Tibial nerve (tissue), 4 donors: ENCODE data around the gene DEGS2. TPM values are rescaled to one million over a fixed set of nuclear protein-coding genes. Genes with fewer than 3 reads are reported as not detected.
A peak's percentile ranks its signal among the peaks of the same experiment; 100 is the strongest.

Experiments used
- DNase-seq, 2 donors: peaks; one replicate each; pipeline ENCODE4 v3.0.0-alpha.2; 2019; ENCODE audit warnings: low spot score in 2 of 2
- H3K27ac ChIP-seq, 4 donors: fragments of 200-600 bp; sonication (generic) in 3 of 4; one replicate each; pipeline ENCODE4 v1.5.1; 2017 to 2019; ENCODE audit warnings: mild to moderate bottlenecking in 1 of 4
- H3K27me3 ChIP-seq, 2 donors: fragments of 200-600 bp; sonication (generic) in 1 of 2; one replicate each; pipeline versions ENCODE4 v1.5.1 to v1.6.0; 2017 to 2019
- H3K36me3 ChIP-seq, 3 donors: fragments of 200-600 bp; sonication (generic); one replicate each; pipeline ENCODE4 v1.5.1; 2018 to 2019
- H3K4me1 ChIP-seq, 4 donors: fragments of 200-600 bp; sonication (generic) in 3 of 4; one replicate each; pipeline ENCODE4 v1.5.1; 2017 to 2019
- H3K4me3 ChIP-seq, 4 donors: fragments of 200-600 bp; sonication (generic) in 3 of 4; one replicate each; pipeline ENCODE4 v1.5.1; 2017 to 2019; ENCODE audit warnings: mild to moderate bottlenecking in 1 of 4, moderate library complexity in 1 of 4
- H3K9me3 ChIP-seq, 4 donors: fragments of 200-600 bp; sonication (generic) in 3 of 4; one replicate each; pipeline ENCODE4 v1.5.1; 2017 to 2019
- CTCF ChIP-seq, 5 experiments: fragments of 200-600 bp in 3 of 5; fragments of 450-650 bp in 2 of 5; sonication (generic) in 3 of 5; IDR thresholded peaks; one replicate each; pipeline ENCODE4 v1.5.1; 2016 to 2019; ENCODE audit warnings: antibody characterized with exemption in 5 of 5, mild to moderate bottlenecking in 3 of 5, moderate library complexity in 2 of 5
- EP300 ChIP-seq, 2 donors: sonication (generic); formaldehyde crosslinking; IDR thresholded peaks; one replicate each; pipeline ENCODE4 v1.6.1; 2017; ENCODE audit warnings: antibody characterized with exemption in 2 of 2, mild to moderate bottlenecking in 1 of 2
- POLR2A ChIP-seq, 2 donors: fragments of 450-650 bp; IDR thresholded peaks; one replicate each; pipeline ENCODE4 v1.6.1; 2017; ENCODE audit warnings: antibody characterized with exemption in 2 of 2, mild to moderate bottlenecking in 2 of 2, moderate library complexity in 2 of 2
- WGBS, 2 donors: methylation state at CpG; one replicate each; pipeline ENCODE4 v1.1.5; 2018; 5-methylcytosine and 5-hydroxymethylcytosine counted together
- total RNA-seq, 4 donors: library from RNA; depleted of rRNA; stranded (reverse); fragments of >200 nt; gene quantifications; one replicate each; pipeline ENCODE4 v1.1.0, GENCODE V29; 2016

DEGS2 gene
- total RNA-seq, 4 donors from 2014 or later, result 1.3 to 5.1 (median 1.8) TPM

DNA sequence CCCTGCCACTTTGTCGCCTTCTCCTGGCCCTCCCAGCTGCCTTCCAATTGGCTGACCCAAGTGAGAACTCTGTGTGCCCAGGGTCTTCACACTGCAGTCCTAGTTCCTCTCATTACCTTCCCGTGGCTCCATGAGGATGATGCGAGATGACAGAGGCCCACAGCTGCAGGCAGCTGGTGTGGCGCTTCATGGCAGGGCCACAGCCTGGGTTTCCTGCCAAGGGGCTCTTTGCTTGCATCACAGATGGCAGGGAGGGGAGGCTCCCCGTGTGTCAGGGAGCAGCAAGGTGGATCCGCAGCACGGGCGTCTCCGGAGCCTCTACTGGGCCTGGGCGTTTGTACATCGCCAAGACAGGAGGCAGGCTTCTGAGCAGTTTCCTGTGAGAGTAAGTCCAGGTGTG is 28.9 kb downstream of the DEGS2 start:
- Histone ChIP-seq H3K27me3 (no peaks in the 10 kb centered on the region), H3K36me3 (peaks cover 0 to 84% (median 13%) of the 10 kb centered on the region in 3 donors), H3K4me3 (no peak overlapping the region), H3K4me1 (peaks cover 0 to 28% (median 0%) of the 10 kb centered on the region in 4 donors), H3K27ac (no peak overlapping the region), H3K9me3 (no peaks in the 10 kb centered on the region)
- TF ChIP-seq CTCF (IDR thresholded peaks at IDR 0.05) (no peak), POLR2A (IDR thresholded peaks at IDR 0.05) (no peak), EP300 (IDR thresholded peaks at IDR 0.05) (no peak)
- no peak for DNase-seq
- WGBS, 2 donors, result 81 to 93% methylated on average over 10 to 11 of the region's 11 CpGs

GRCh38 chr14:100129161-100129589 is 30.3 kb downstream of the DEGS2 start:
- Histone ChIP-seq H3K27me3 (no peaks in the 10 kb centered on the region), H3K27ac (peak overlapping the region in 1 of 4 donors; percentile 37), H3K4me1 (peaks cover 0 to 28% (median 0%) of the 10 kb centered on the region in 4 donors), H3K36me3 (peaks cover 0 to 78% (median 13%) of the 10 kb centered on the region in 3 donors), H3K4me3 (no peak overlapping the region), H3K9me3 (no peaks in the 10 kb centered on the region)
- DNase-seq, result no peak
- 73 to 79% methylated on average over 7 of the region's 7 CpGs for WGBS, 2 donors
- TF ChIP-seq POLR2A (IDR thresholded peaks at IDR 0.05) (no peak), CTCF (IDR thresholded peaks at IDR 0.05) (no peak), EP300 (IDR thresholded peaks at IDR 0.05) (no peak)

DNA sequence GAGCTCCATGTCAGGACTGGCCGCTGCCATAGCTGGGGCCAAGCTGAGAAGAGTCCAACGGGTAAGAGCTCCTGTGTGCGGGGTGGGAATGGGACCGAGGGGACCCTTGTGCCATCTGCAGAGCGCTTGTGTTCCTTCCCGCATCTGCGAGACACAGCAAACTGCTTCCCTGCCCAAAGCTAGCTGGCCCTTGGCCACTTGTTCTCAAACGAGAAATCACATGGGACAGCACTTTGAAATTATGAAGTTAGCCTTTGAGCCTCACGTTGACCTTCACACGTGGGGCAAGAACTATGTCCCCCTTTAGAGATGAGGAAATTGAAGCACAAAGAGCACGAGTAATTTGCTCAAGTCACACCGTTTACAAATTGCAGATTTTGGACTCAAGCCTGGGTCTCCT is 30.8 kb downstream of the DEGS2 start:
- H3K4me1 ChIP-seq, result peaks cover 0 to 28% (median 0%) of the 10 kb centered on the region in 4 donors
- peak in 1 of 2 donors; percentile 45 for DNase-seq
- peaks cover 0 to 78% (median 13%) of the 10 kb centered on the region in 3 donors for H3K36me3 ChIP-seq
- 67 to 70% methylated on average over 11 of the region's 12 CpGs for WGBS, 2 donors
- H3K4me3 ChIP-seq, result no peak overlapping the region
- TF ChIP-seq EP300 (IDR thresholded peaks at IDR 0.05) (peak in 1 of 2 donors; percentile 25), POLR2A (IDR thresholded peaks at IDR 0.05) (no peak)
- H3K9me3 ChIP-seq, result no peaks in the 10 kb centered on the region
- H3K27me3 ChIP-seq, result no peaks in the 10 kb centered on the region
- H3K27ac ChIP-seq, result peak overlapping the region in 1 of 4 donors; percentile 36

DNA sequence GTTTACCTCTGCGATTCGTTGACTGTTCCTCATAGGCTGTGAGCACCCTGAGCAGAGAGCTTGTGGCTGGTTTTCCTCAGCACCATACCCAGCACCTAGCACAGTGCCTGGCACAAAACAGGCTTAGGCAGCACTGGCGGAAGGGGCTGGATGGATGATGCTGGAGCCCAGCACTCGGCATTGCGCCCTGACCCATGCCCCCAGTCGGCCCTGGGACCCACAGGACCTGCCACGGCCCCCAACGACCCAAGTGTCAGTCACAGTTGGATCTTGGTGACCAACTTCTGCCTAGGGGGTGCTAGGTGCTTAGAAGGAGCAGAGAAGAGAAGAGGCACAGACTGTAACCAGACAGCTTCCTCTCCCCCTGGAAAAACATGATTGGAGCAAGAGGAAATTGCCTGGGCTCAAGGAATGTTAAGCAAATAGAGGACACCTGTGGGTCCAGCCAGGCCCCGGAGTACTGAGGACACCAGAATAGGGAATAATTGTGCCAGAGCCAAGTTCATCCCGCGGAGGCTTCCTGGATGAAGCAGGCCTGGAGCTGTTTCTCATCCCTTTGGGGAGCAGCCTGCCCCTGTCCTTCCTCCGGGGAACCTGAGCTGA is 31.5 kb downstream of the DEGS2 start:
- Histone ChIP-seq H3K27ac (peak overlapping the region in 1 of 4 donors; percentile 36), H3K27me3 (no peaks in the 10 kb centered on the region), H3K4me3 (no peak overlapping the region), H3K4me1 (peaks cover 0 to 24% (median 0%) of the 10 kb centered on the region in 4 donors), H3K36me3 (peaks cover 0 to 76% (median 9%) of the 10 kb centered on the region in 3 donors), H3K9me3 (no peaks in the 10 kb centered on the region)
- 88% methylated on average over 9 to 11 of the region's 12 CpGs for WGBS, 2 donors
- TF ChIP-seq EP300 (IDR thresholded peaks at IDR 0.05), result no peak
- no peak for TF ChIP-seq CTCF (IDR thresholded peaks at IDR 0.05)
- TF ChIP-seq POLR2A (IDR thresholded peaks at IDR 0.05), result no peak
- DNase-seq, result no peak

- TF ChIP-seq EP300 (IDR thresholded peaks at IDR 0.05), result no peak
- no peak for TF ChIP-seq CTCF (IDR thresholded peaks at IDR 0.05)
- no peak for TF ChIP-seq POLR2A (IDR thresholded peaks at IDR 0.05)
- Histone ChIP-seq H3K36me3 (peaks cover 0 to 64% (median 0%) of the 10 kb centered on the region in 3 donors), H3K4me3 (no peak overlapping the region), H3K4me1 (peaks cover 0 to 22% (median 0%) of the 10 kb centered on the region in 4 donors), H3K9me3 (no peaks in the 10 kb centered on the region), H3K27ac (no peak overlapping the region), H3K27me3 (no peaks in the 10 kb centered on the region)
- 91 to 92% methylated on average over 13 of the region's 13 CpGs for WGBS, 2 donors
- no peak for DNase-seq
Observed at GRCh38 chr14:100126401-100126800, 33.0 kb downstream of the DEGS2 start.
